ENCODE data around the gene PDE3A. TPM values are rescaled to one million over a fixed set of nuclear protein-coding genes. Genes with fewer than 3 reads are reported as not detected.
"Not testable (repeated sequence)": the region's sequence is repeated elsewhere in the genome, so short reads cannot be mapped to it uniquely, and the experiment has no call there.

The PDE3A gene
- total RNA-seq, 1 experiment from 2014 or later: 18.9 TPM

- peak; percentile 84 for DNase-seq (ENCODE audit: low read depth)
These were observed 234.5 kb downstream of the PDE3A start for GRCh38 chr12:20602641-20603391.

- DNase-seq (ENCODE audit: low read depth): no peak
These were observed 236.2 kb downstream of the PDE3A start for GRCh38 chr12:20604408-20605067.

- DNase-seq (ENCODE audit: low read depth): not testable (repeated sequence)
These were observed 246.7 kb downstream of the PDE3A start for GRCh38 chr12:20615020-20615419.

- DNase-seq (ENCODE audit: low read depth): no peak
These were observed 247.8 kb downstream of the PDE3A start for GRCh38 chr12:20616093-20616492.

GRCh38 chr12:20620261-20620660 lies 251.9 kb downstream of the PDE3A start:
- no peak for DNase-seq (ENCODE audit: low read depth)

- DNase-seq (ENCODE audit: low read depth): peak; percentile 61
These were observed 256.4 kb downstream of the PDE3A start for GRCh38 chr12:20624718-20625117.

- DNase-seq (ENCODE audit: low read depth): no peak
These were observed 257.2 kb downstream of the PDE3A start for GRCh38 chr12:20625531-20625930.

- DNase-seq (ENCODE audit: low read depth): peak; percentile 23
These were observed 258.8 kb downstream of the PDE3A start for GRCh38 chr12:20627001-20627588.

- DNase-seq (ENCODE audit: low read depth): no peak
These were observed 260.0 kb downstream of the PDE3A start for GRCh38 chr12:20628226-20628787.

- no peak for DNase-seq (ENCODE audit: low read depth)
These were observed 260.7 kb downstream of the PDE3A start for GRCh38 chr12:20628999-20629398.

GRCh38 chr12:20629414-20630156 lies 261.2 kb downstream of the PDE3A start:
- DNase-seq (ENCODE audit: low read depth): peak; percentile 88

- DNase-seq (ENCODE audit: low read depth): peak; percentile 71
These were observed 263.4 kb downstream of the PDE3A start for GRCh38 chr12:20631711-20632110.

- DNase-seq (ENCODE audit: low read depth): no peak
These were observed 272.8 kb downstream of the PDE3A start for GRCh38 chr12:20641106-20641505.

- no peak for DNase-seq (ENCODE audit: low read depth)
These were observed 275.5 kb downstream of the PDE3A start for GRCh38 chr12:20643822-20644221.

- peak; percentile 63 for DNase-seq (ENCODE audit: low read depth)
These were observed 278.0 kb downstream of the PDE3A start for GRCh38 chr12:20646239-20646827.

- DNase-seq (ENCODE audit: low read depth): peak; percentile 13
These were observed 285.5 kb downstream of the PDE3A start for GRCh38 chr12:20653871-20654270.

GRCh38 chr12:20656600-20656999 lies 288.3 kb downstream of the PDE3A start:
- DNase-seq (ENCODE audit: low read depth): no peak

GRCh38 chr12:20657496-20657895 lies 289.2 kb downstream of the PDE3A start:
- DNase-seq (ENCODE audit: low read depth): no peak

- no peak for DNase-seq (ENCODE audit: low read depth)
These were observed 313.0 kb downstream of the PDE3A start for GRCh38 chr12:20681334-20681733.

GRCh38 chr12:20695232-20695631 lies 326.9 kb downstream of the PDE3A start, which contains the start of gene SLCO1C1:
Gene SLCO1C1, plus strand, starts transcription at chr12:20695332. Its CDS starts 4,245 bp downstream, at chr12:20699577.
- no peak for DNase-seq (ENCODE audit: low read depth)

GRCh38 chr12:20696181-20696905 lies 328.0 kb downstream of the PDE3A start:
- DNase-seq (ENCODE audit: low read depth): peak; percentile 15
